PC-3 (cell line): Measurements from ENCODE around the gene ABCC9. TPM values are rescaled to one million over a fixed set of nuclear protein-coding genes. Genes with fewer than 3 reads are reported as not detected.

Experiments
- ATAC-seq: fragments of 200-7000 bp; cut with Tn5 transposase; 2 replicates; pipeline ENCODE4 v1.9.1; 2020; ENCODE audit warnings: mild to moderate bottlenecking, moderate library complexity
- BruUV-seq: library from RNA; stranded (reverse); fragments of 400-500 nt; replicated peaks from 2 replicates; lab custom pipeline; 2021; lab: Mats Ljungman, UMichigan
- CTCF ChIA-PET: fragments of 300-600 bp; sonication (Branson Sonifier 250); formaldehyde crosslinking; loops from one replicate; lab custom pipeline; 2022; ENCODE audit warnings: antibody characterized with exemption; lab: Charles Lee
- POLR2A ChIA-PET: fragments of 300-600 bp; sonication (Branson Sonifier 250); formaldehyde crosslinking; loops from one replicate; lab custom pipeline; 2022; ENCODE audit warnings: antibody characterized with exemption; ENCODE audit not compliant: unreplicated experiment; lab: Charles Lee
- DNase-seq: peaks from one replicate; pipeline ENCODE4 v3.0.0-alpha.2; 2015
- H2AFZ ChIP-seq: fragments of 300-600 bp; sonication (generic); 2 replicates; pipeline ENCODE4 v1.6.0; 2016; ENCODE audit warnings: antibody characterized with exemption, low read length
- H3F3A ChIP-seq: fragments of 300-600 bp; sonication (generic); one replicate; pipeline ENCODE4 v1.6.0; 2017; ENCODE audit warnings: antibody characterized with exemption, low read length, control low read depth, mild to moderate bottlenecking; ENCODE audit not compliant: unreplicated experiment
- H3K27ac ChIP-seq: fragments of 300-600 bp; sonication (generic); 2 replicates; pipeline ENCODE4 v1.5.1; 2016; ENCODE audit warnings: mild to moderate bottlenecking, low read length
- H3K27me3 ChIP-seq: fragments of 300-600 bp; sonication (generic); 2 replicates; pipeline ENCODE4 v1.6.1; 2016; ENCODE audit warnings: low read length, mixed read lengths
- H3K36me3 ChIP-seq: fragments of 300-600 bp; sonication (generic); 2 replicates; pipeline ENCODE4 v1.6.1; 2016; ENCODE audit warnings: low read depth, mixed run types, low read length, mixed read lengths
- H3K4me1 ChIP-seq: fragments of 300-600 bp; sonication (generic); 2 replicates; pipeline ENCODE4 v1.5.1; 2016; ENCODE audit warnings: low read length; ENCODE audit not compliant: insufficient read depth
- H3K4me2 ChIP-seq: fragments of 300-600 bp; sonication (generic); 2 replicates; pipeline ENCODE4 v1.6.0; 2016; ENCODE audit warnings: low read length
- H3K4me3 ChIP-seq: fragments of 300-600 bp; sonication (generic); 2 replicates; pipeline ENCODE4 v1.5.1; 2016; ENCODE audit warnings: mild to moderate bottlenecking, low read length, mixed read lengths
- H3K79me2 ChIP-seq: fragments of 300-600 bp; sonication (generic); 2 replicates; pipeline ENCODE4 v1.6.1; 2017; ENCODE audit warnings: low read length, mixed read lengths
- H3K9ac ChIP-seq: fragments of 300-600 bp; sonication (generic); 2 replicates; pipeline ENCODE4 v1.6.0; 2016; ENCODE audit warnings: mild to moderate bottlenecking, low read length
- H3K9me2 ChIP-seq: fragments of 300-600 bp; sonication (generic); replicated peaks from 2 replicates; pipeline ENCODE4 v1.6.1; 2016; ENCODE audit warnings: mixed run types, low read length, mixed read lengths
- H3K9me3 ChIP-seq: fragments of 300-600 bp; sonication (generic); 2 replicates; pipeline ENCODE4 v1.6.1; 2016; ENCODE audit warnings: low read length, mixed read lengths
- H4K20me1 ChIP-seq: fragments of 300-600 bp; sonication (generic); 2 replicates; pipeline ENCODE4 v1.6.1; 2016; ENCODE audit warnings: low read length, mixed read lengths
- CTCF ChIP-seq: fragments of 300-600 bp; sonication (generic); conservative IDR thresholded peaks from 2 replicates; pipeline ENCODE4 v1.5.1; 2017; ENCODE audit warnings: antibody characterized with exemption, low read depth, mild to moderate bottlenecking, low read length
- EZH2 ChIP-seq: fragments of 300-600 bp; sonication (generic); IDR thresholded peaks from one replicate; pipeline ENCODE4 v1.6.1; 2017; ENCODE audit warnings: antibody characterized with exemption, mild to moderate bottlenecking, low read length; ENCODE audit not compliant: unreplicated experiment
- EZH2phosphoT487 ChIP-seq: fragments of 300-600 bp; sonication (generic); IDR thresholded peaks from 2 replicates; pipeline ENCODE4 v1.6.1; 2018; ENCODE audit warnings: mild to moderate bottlenecking, antibody characterized with exemption, low read length, borderline replicate concordance
- intact Hi-C: fragments of 100-400 bp; cut with micrococcal nuclease; formaldehyde crosslinking; loops from 2 replicates; pipeline ENCODE4 v1.9.0; 2023
- total RNA-seq: library from RNA; depleted of rRNA; stranded (reverse); fragments of >200 nt; gene quantifications from 2 replicates; pipeline ENCODE4 v1.2.3, GENCODE V29; 2014

ABCC9 gene
- total RNA-seq, 1 experiment from 2014 or later = 0.33 TPM

DNA sequence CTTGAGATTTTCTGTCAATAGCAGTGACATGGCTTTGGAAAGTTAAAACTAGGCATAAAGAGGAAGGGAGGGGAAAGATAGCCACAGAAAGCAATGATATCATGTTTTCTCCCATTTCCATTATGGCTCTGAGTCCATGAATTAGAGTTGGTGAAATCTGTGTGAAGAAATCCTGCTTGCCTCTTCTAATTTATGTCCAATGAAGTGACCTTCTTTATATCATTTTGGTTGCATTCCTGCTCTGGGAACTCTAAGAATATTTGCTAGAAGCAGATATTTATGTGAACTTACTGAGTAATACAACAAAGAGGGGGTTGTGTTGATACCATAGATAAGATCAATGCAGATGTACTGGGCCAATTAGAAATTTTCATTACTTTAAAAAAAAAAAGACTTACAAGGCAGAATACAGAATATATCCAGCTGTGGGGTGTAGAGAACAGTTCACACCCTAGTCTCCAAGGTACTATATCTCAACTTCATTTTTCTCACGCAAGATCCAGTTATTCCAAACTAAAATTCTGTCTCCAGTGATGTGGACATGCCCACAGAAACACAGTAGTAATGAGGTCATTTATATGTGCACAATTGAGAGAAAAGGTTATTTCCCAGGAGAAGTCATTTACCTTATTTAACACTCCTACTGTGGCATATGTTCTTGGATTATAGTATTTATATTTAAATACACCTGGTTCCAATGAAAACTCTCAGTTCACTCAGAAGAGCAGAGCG is 115.2 kb downstream of the ABCC9 start:
- intact Hi-C loops = no loop called here
- no TSS peak for BruUV-seq
- Histone ChIP-seq H3K79me2 (no peaks in the 10 kb centered on the region), H3K4me1 (no peaks in the 10 kb centered on the region), H2AFZ (no peak overlapping the region), H3K4me3 (no peak overlapping the region), H3K9me2 (no peaks in the 10 kb centered on the region), H3K9ac (no peak overlapping the region), H4K20me1 (no peaks in the 10 kb centered on the region), H3K4me2 (no peak overlapping the region), H3K9me3 (no peaks in the 10 kb centered on the region), H3K27me3 (no peaks in the 10 kb centered on the region), H3K36me3 (no peaks in the 10 kb centered on the region), H3F3A (no peaks in the 10 kb centered on the region), H3K27ac (no peak overlapping the region)
- ChIA-PET CTCF (no interaction called here), POLR2A (no interaction called here)
- ATAC-seq (no peak), DNase-seq (no peak)
- no peak for TF ChIP-seq EZH2phosphoT487
- no peak for TF ChIP-seq EZH2
- TF ChIP-seq CTCF = no peak

DNA sequence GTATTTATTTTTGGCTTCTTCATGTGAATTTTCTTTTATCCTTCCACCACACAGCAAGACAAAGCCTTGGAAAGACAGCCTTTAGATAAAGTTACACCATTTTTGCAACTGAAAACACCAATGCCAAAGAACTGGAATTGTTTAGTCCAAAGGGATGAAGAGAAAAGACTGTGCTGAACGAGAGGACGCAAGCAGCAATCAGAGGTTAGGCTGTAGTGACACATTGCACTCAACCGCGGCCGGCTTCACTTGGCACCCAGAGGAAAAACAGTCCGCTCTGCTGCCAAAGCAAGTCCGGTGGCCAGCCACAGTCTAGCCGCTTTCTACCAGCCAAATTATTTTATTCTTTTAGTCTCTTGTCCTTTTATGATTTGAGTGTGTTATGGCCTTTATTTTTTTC is 117.6 kb downstream of the ABCC9 start:
- no peak overlapping the region for H3K27ac ChIP-seq
- BruUV-seq = no TSS peak
- H3K4me3 ChIP-seq = no peak overlapping the region
- ATAC-seq = no peak
- intact Hi-C loops = no loop called here
- H3K9ac ChIP-seq = no peak overlapping the region
- CTCF ChIA-PET = no interaction called here
- H3K79me2 ChIP-seq = no peaks in the 10 kb centered on the region
- H3K9me2 ChIP-seq = no peaks in the 10 kb centered on the region
- DNase-seq = no peak
- H3F3A ChIP-seq = no peaks in the 10 kb centered on the region
- H3K36me3 ChIP-seq = no peaks in the 10 kb centered on the region
- no peak overlapping the region for H3K4me2 ChIP-seq
- H4K20me1 ChIP-seq = no peaks in the 10 kb centered on the region
- no peaks in the 10 kb centered on the region for H3K4me1 ChIP-seq
- TF ChIP-seq CTCF = no peak
- no peak for TF ChIP-seq EZH2
- no peak for TF ChIP-seq EZH2phosphoT487
- POLR2A ChIA-PET = no interaction called here
- H3K27me3 ChIP-seq = no peaks in the 10 kb centered on the region
- no peaks in the 10 kb centered on the region for H3K9me3 ChIP-seq
- no peak overlapping the region for H2AFZ ChIP-seq

DNA sequence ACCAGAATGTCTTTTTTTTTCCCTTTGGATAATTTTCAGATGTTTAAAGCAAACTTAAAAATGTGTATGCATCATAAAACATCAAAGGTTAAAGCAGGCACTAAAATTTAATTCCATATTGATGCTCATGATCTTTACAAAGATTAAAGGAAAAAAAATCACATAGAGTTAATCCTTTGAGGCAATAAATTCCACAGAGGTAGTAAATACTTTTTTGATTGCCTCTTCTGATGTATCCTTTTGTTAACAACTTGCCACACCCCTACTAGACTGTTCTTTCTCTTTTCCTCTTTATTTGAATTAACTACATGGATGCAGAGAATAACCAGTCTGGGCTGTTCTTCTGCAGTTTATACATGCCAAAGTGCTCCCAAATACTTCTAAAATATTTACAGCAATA is 121.5 kb downstream of the ABCC9 start:
- Histone ChIP-seq H3K4me3 (no peak overlapping the region), H3K4me2 (no peak overlapping the region), H3K9me3 (no peaks in the 10 kb centered on the region), H3K36me3 (no peaks in the 10 kb centered on the region), H3F3A (no peaks in the 10 kb centered on the region), H3K27me3 (no peaks in the 10 kb centered on the region), H3K79me2 (no peaks in the 10 kb centered on the region), H2AFZ (no peak overlapping the region), H3K9me2 (no peaks in the 10 kb centered on the region), H3K4me1 (no peaks in the 10 kb centered on the region), H3K9ac (no peak overlapping the region), H4K20me1 (no peaks in the 10 kb centered on the region), H3K27ac (no peak overlapping the region)
- no TSS peak for BruUV-seq
- intact Hi-C loops = loop anchor here (5.0 kb wide), 1 partner anchor 33 kb away; no protein-coding TSS in a partner anchor
- TF ChIP-seq EZH2phosphoT487 (no peak), CTCF (no peak), EZH2 (no peak)
- DNase-seq (no peak), ATAC-seq (peak; percentile 46)
- POLR2A ChIA-PET = no interaction called here
- CTCF ChIA-PET = no interaction called here
